GM12801 (cell line): ENCODE measurements around the gene AP4B1.

Source experiments
- CTCF ChIP-seq: IDR thresholded peaks from one replicate; pipeline ENCODE4 v1.5.1; 2011; ENCODE audit warnings: control low read depth; ENCODE audit not compliant: insufficient read length; ENCODE audit errors: extremely low read depth

Gene AP4B1

GRCh38 chr1:113935970-113936369, 31.4 kb upstream of the AP4B1 start:
- no peak for TF ChIP-seq CTCF

- TF ChIP-seq CTCF, result no peak
Observed at GRCh38 chr1:113935176-113935575, 30.6 kb upstream of the AP4B1 start.

DNA sequence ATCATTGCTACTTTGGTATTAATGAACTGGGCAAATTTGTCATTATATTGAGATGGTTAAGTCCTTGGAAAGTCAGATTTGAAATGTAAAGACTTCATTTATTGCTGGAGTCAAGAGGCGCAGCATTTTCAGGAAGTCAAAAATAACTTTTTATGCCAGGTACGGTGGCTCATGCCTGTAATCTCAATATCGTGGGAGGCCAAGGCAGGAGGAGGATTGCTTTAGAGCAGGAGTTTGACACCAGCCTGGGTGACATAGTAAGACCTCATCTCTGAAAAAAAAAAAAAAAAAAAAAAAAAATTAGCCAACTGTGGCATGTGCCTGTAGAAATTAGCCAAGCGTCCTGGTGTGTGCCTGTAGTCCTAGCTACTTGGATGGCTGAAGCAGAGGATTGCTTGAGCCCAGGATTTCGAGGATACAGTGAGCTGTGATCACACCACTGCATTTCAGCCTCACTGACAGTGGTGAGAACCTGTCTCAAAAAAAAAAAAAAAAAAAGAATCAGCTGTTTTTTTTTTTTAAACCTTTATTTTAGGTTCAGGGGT, 30.0 kb upstream of the AP4B1 start:
- no peak for TF ChIP-seq CTCF

DNA sequence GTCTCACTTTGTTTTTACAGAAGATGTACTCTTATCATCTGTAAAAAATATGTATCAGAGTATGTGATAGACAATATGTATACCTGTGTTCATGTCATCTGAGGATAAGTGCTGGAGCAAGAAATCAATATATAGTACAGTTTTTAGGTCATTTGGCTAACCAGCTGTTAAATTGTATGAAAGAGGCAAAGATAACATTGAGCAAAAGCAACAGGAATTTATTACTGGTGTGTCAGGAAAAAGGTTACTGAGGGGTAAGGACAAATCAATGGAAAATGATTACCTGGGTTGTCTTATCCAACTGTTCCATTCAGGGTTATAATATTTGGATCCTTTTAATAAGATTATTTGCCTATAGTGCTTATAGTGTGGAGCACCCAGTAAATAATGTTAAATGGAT, 29.4 kb upstream of the AP4B1 start:
- TF ChIP-seq CTCF, result no peak

DNA sequence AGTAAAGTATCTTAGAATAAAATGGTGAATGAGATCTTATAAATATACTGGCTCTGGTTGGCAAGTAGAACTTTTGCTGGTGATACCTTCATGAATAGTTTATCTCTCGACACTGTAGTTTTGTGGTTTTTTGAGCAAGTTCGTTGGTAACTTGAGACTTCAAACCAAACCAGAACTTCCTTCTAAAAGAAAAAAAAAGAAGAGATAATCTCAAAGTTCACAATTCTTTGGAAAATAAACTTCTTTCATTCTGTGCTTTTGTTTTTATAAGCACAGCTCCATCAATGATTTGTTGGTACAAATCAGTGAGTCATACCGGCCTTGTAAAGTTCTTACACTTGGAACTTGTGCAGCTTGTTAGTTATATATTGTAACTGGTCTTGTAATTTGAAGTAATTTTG, 26.9 kb upstream of the AP4B1 start:
- no peak for TF ChIP-seq CTCF

DNA sequence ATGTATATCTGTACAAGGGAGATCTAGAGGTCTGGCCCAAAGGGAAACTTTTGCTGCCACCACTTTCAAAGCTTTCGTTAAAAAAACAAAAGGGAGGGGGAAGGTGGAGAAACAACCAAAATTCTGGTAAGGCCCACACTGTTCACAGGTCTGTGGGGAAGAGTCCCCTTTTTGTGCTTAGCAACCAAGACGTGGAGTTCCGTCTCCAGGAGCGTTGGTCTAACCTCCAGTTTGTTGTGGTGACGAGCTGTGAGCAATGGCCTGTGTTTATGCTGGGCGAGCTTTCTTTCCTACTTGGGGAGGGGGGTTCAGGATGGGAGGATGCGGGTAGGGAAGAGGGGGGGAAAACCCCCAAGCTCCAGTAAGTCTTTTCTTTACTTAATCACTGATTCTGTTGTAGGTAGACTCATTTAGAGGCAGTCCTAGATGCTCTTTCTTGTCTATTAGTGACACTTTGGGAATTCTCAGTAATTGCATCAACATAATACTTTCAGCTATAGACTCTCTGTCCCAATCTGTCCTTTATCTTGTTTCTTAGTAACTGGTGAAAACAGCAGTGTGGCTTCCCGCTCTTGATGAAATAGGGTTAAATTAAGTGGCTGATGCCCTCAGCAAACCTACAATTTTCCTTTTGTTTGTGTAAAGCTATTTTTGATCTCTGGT, 26.0 kb upstream of the AP4B1 start:
- TF ChIP-seq CTCF, result no peak

DNA sequence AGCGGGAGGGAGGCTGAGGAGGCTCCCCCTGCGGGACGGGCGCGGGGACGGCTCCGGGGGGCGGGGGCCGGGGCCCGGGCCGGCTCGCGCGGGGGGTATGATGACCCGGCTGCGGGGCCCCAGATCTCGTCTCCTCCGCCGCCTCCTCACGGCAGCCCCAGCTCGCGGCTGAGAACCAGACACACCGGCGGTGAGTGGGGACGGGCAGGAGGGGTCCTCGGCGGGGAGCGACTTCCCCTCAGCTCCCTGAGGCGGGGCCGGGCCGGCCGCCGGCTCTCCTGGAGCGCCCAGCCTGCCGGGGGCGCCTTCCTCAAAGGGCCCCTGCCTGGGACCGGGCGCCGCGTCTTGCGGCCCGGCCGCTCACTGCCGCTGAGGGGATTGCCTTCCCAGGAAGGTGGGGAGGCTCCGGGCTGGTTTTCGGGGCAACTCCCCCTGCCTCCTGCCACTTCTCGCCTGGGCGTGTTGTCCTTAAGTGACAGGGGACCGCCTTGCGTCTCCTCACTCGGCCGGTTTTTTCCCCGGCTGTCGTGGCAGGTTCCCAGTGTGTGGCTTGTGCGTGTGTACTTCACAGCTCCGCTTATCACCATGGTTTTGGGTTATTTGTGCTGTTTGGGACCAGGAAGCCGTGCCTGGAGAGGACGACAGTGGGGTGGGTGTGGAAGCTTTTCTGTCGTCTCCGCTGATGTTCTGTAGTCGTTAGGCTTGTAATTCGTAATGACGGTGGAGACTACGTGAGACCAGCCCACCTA, 25.3 kb upstream of the AP4B1 start:
- no peak for TF ChIP-seq CTCF
